NCI-H1436 treated with DMSO at 0.1 percent for 48 hours (cell line): Measurements from ENCODE around the gene PSEN1.

Experiments used
- DNase-seq: peaks from one replicate; lab custom pipeline; 2025; lab: John Stamatoyannopoulos, UW

Gene PSEN1

DNA sequence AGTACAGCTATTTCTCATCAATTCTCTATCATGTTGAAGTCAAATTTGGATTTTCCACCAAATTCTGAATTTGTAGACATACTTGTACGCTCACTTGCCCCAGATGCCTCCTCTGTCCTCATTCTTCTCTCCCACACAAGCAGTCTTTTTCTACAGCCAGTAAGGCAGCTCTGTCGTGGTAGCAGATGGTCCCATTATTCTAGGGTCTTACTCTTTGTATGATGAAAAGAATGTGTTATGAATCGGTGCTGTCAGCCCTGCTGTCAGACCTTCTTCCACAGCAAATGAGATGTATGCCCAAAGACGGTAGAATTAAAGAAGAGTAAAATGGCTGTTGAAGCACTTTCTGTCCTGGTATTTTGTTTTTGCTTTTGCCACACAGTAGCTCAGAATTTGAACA is 83.8 kb downstream of the PSEN1 start:
- no peak for DNase-seq

DNA sequence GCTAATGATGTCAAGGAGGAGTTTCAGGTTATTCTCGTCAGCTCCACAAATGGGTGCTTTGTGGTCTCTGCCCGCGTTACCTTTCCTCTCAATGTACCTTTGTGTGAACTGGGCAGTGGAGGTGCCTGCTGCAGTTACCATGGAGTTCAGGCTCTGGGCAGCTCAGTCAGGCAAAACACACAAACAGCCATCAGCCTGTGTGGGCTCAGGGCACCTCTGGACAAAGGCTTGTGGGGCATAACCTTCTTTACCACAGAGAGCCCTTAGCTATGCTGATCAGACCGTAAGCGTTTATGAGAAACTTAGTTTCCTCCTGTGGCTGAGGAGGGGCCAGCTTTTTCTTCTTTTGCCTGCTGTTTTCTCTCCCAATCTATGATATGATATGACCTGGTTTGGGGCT is 84.3 kb downstream of the PSEN1 start:
- no peak for DNase-seq

DNA sequence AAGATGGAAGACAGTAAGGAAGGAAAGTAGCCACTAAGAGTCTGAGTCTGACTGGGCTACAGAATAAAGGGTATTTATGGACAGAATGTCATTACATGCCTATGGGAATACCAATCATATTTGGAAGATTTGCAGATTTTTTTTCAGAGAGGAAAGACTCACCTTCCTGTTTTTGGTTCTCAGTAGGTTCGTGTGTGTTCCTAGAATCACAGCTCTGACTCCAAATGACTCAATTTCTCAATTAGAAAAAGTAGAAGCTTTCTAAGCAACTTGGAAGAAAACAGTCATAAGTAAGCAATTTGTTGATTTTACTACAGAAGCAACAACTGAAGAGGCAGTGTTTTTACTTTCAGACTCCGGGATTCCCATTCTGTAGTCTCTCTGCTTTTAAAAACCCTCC is 85.6 kb downstream of the PSEN1 start:
- no peak for DNase-seq

DNA sequence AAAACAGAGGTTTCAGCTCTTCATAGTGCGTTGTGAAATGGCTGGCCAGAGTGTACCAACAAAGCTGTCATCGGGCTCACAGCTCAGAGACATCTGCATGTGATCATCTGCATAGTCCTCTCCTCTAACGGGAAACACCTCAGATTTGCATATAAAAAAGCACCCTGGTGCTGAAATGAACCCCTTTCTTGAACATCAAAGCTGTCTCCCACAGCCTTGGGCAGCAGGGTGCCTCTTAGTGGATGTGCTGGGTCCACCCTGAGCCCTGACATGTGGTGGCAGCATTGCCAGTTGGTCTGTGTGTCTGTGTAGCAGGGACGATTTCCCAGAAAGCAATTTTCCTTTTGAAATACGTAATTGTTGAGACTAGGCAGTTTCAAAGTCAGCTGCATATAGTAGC is 86.7 kb downstream of the PSEN1 start:
- no peak for DNase-seq

DNA sequence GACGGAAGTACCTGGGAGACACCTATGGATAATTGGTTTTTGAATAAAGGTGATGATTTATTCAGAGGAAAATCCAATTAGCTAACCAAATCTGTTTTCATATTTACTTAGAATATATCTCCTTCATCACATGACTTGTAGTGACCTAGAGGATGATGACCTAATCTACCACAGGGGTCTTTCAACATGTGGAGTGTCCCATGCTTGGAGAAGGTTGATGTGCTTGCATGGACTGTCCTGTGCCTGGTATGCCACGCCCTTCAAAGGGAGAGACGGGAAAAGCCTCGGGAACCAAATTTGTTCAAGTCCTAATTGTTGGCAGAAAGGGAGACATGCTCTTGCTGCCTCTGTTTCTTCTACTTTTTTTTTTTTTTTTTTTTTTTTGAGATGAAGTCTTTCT is 89.2 kb downstream of the PSEN1 start:
- DNase-seq: no peak

DNA sequence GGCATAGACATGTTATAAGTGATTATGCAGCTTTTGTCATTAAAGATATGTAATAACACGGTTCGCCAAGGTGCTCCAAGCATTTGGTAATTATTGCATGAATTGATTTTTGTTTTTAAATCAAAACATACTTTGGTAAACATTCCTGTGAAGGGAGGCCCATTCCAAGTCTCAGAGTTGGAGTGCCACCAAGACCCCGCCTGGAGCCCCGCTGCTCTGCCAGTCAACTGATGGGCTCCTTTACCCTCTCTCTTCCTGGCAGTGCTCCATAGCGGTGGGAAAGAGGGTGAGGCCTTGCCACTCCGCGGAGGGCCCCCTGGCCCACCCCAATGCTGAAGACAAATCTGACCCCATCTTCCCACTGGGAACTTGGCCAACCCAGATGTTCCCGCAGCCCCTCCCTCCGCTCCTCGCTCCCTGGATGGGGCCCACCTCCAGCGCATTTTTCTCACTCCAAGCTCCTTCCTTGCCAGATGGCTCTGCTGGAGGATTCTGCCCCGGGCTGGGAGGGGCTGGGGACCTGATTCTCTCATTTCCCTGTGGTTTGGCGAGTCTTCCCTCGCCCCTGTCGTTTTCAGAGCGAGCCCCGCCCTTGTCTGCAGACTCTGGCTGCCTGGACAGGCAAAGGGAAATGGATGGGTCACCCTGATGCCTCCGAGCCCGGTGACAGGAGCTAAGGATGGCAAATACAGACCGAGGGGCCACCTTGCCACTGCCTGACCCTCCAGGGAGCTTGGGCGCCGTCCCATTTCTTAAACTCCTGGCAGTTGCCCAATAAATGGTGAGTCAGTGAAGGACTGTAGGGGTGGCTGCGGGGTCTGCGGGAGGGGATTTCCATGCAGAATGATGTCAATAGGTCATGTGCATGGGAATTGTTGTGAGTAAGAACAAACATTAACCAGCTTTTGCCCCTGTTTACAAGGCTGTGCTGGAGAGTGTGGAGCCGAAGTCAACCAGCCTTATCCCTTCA is 91.8 kb downstream of the PSEN1 start:
- no peak for DNase-seq

DNA sequence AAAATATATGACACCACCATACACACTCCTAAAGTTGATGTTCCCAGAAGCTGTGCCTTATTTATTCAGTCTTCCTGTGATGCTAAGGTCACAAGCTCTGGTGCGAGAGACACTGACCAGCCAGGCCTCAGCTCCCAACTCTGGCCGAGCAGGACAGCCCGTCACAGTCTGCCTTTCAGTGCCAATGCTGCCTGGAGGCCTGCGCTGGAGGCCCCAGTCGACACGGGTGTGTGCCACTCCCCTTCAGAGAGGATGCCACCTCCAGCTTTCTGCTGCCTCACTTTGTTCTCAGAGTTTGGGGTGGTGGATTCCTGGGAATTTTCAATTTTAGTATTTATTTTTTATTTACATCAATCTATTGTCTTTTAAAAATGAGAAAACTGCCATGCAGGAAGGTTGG is 93.7 kb downstream of the PSEN1 start:
- DNase-seq: no peak

DNA sequence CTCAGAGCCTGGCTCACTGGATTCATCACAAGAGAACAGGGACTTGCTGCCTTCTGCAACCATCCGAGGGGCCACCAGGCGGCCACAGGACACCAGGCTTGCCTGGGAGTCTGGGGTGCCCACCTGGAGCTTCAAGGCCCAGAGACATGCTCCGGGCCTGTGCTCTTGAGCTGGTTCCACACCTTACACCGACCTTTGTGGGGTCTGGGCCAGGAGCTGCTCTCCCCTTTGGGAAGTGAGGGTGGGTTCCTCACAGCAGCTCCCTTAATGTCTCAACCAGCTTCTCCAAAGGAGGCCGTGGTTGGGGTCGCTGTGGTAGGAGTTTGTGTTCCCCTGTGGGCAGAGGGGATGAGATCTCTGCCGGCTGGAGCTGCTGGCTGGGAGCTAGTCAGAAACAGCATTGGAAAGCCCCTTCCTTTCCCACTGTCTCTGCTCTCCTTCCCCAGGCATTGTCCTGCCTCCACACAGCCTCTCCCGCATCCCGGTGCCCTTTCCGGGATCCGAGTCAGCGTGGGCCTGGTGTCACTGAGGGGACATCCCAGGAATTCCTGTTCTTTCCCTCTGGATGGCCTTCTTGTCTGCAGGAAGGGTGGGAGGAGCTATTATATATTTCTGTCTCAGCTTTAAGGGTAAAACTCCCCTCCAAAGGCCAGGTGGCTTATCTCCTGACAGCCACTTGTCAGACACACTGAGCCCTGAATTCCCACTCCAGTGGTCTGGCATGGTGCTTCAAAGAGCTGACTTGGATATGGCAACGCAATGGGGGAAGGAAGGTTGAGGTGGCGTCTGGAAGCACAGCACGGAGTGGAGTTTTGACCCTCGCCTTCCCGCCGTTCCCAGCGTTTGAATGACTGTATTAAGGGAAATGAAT is 95.9 kb downstream of the PSEN1 start:
- DNase-seq: no peak

DNA sequence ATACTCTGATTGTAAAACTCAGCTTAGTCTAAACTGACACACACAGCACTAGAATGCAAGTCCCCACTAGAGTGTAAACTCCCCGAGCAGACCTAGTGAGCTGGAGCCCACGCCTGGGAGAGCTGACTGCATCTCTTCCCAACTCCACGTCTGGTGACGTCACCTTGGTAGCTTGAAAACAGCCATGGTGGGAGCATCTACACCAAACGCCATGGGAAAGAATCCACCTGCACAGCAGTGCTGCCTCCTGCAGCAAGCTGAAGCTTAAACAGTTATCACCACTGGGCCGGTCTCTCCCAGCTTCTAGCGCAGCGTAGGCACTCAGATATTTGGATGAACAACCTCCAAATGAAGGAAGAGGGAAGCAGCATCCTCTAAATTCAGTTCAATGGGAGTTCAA is 96.7 kb downstream of the PSEN1 start:
- DNase-seq: no peak

DNA sequence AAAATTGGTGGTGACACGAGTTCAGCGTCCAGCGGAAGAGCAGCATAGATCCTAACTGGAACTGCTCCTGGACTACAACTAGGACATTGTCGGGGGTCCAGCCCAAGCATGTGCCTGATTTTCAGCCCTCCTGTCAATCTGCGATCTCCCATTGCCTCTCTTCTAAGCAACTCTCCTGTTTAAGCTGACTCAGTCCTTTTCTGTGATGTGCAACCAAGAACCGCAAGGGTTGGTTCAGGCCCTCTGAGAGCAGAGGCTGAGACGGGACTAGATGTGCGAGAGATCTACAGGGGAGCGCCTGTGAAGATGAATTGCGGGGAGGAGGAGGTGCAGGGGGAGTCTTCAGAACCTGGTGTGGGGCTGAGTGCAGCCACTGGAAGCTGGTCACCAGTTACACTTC is 97.3 kb downstream of the PSEN1 start:
- no peak for DNase-seq

DNA sequence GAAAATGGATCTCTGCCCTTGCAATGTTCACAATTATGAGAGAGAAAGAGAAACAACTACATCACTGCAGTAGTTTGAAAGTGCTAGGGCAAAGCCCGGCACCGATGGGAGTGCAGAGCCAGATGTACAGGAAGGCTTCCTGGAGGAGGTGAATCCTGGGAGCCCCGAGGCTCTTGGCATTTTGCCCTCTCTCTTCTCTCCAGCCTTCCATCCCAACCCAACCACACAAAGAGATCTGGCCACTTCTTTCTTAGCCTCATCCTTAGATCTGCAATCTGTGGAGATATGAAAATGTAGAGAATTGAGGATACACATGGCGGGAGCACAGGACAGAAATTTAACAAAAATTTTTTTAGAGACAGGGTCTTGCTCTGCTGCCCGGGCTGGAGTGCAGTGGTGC is 97.7 kb downstream of the PSEN1 start:
- no peak for DNase-seq

DNA sequence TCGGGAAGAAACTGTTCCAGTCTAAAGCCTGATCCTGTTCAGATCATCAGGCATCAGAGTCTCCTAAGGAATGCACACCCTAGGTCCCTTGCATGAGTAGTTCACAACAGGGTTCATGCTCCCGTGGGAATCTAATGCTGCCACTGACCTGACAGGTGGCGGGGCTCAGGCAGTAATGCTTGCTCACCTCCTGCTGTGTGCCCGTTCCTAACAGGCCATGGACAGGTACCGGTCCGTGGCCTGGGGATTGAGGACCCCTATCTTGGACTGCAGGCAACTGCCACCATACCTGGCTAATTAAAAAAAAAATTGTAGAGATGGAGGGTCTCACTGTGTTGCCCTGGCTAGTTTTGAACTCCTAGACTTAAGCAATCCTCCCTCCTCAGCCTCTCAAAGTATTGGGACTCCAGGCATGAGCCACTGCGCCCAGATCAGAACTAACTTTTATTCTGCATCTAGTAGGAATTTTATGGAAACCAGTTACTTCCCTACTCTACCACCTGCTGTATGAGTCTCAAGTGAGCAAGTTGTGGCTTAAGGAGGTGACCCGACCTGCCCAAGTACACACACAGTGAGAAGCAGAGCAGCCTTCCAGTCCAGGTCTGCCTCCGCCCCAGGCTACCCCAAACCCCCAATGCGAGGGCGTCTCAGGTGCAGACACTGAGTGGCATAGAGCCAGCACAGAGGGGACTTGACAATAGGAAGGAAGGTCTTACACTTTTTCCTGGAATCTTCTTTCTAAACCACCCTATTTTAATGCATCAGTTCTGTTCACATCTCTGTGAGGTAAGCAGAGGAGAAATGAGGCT is 98.5 kb downstream of the PSEN1 start:
- DNase-seq: no peak

DNA sequence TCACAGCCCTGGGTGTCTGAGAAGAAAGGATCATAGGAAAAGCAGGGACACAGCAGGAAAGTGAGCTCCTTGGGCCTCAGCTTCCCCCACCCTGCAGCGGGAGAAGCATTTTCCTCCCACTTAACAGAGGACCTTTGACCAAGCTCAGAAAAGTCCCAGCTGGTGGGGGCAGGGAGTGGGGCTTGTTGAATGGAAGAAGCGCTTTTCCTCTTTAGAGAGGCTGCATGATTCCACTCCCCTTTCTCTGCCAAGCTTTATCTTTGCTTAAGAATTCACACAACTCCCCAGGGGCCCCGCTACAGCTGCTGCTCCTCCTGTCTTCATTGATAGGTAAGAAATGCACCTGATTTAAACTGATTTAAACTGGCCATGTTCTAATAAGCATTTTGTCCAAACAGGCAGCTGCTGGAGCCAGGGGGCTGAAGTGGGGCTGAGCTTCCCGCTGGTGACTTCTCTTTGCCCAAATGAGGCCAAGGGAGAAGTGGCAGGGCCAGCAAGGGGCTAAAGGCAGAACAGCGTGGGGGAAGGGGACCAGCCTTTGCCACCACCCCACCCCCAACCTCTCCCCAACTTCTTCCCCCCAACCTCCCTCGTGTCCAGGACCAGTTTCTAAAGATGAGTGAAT is 99.3 kb downstream of the PSEN1 start:
- no peak for DNase-seq

DNA sequence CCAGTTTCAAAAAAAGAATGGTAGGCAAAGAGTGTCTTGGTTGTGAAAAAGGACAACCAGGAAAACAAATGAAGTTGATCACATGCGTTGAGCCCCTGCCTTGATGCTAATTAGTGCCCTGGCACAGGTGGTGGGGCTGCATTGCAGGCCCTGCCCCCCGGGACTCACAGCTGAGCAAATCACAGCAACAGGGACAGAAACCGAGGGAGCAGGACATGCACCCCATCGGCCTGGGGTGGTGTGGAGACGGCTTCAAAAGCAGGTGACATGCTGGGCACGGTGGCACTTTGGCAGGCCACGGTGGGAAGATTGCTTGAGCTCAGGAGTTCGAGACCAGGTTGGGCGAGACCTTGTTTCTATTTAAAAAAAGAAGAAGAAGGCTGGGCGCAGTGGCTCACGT is 99.8 kb downstream of the PSEN1 start:
- no peak for DNase-seq

DNA sequence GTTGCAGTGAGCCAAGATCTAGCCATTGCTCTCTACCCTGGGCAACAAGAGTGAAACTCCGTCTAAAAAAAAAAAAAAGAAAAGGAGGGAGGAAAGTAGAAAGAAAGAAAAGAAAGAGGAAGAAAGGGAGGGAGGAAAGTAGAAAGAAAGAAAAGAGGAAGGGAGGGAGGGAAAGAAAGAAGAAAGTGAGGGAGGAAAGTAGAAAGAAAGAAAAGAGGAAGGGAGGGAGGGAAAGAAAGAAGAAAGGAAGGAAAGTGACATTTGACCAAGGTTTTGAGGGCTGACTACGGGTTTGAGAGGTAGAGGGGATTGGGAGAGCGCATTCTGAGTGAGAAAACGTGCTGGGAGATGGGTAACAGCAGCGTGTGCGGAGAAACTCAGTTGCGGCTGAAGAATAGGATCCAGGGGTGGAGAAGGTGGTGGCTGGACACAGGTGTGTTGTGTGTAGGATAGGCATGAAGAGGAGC is 100.5 kb downstream of the PSEN1 start:
- no peak for DNase-seq

DNA sequence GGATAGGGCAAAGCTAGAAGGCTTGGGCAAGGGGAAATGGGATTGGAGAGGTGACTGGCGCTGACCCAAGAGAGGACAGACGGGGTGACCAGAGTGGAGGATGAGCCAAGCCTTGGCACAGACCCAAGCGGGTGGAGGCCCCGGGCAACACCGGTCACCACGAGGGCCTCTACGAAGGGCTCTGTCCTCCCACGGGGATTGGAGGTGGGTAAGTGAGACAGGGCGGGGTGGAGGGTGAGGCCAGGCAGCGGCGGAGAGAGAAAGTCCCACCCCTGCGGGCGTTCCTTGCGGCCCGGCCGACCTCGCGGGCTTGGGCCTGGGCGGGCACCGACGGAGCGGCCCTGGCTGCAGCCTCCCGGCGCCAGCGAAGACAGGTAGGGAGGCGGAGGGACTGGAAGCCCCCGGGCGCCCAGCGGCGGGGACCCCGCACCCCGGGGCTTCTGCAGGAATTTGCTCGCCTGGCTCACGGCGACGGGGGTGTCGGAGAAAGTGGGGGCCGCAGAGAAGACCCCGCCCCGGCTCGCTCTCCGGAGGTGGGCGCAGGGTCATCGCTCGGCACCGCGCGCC is 101.0 kb downstream of the PSEN1 start, which contains the start of gene PAPLN:
PAPLN (plus strand) TSS at position 288 of the 567 bp plus-strand sequence. CDS start 2,273 bp downstream, outside the sequence.
- DNase-seq: no peak

DNA sequence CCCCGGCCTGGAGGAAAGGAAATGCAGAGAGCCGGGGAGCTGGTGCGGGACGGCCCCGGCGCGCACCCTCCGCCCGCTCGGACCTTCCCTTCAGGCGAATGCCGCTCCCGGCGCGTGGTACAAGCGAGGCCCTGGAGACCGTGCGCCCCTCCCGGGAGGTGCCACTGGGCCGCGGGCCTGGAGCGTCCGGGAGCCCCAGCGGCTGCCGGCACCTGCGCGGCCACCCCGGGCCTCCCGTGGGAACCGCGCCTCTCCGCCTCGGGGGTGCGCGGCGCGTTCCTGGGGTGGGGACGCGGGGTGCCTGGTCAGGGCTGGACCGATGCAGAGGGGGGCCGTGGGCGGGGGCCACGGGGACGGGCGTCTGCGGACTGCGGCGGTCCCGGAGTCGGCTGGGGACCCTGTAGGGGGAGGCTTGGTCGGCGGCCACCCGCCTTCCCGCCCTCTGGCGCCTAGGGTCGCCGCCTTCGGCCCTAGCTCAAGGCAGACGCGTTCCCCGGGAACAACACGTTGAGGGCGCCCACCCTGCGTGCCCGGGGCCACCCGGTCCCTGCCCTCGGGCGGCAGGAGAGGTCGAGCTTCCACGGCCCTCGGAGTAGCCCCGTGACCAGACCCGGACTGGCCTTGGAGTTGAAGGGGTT is 101.6 kb downstream of the PSEN1 start:
- no peak for DNase-seq

DNA sequence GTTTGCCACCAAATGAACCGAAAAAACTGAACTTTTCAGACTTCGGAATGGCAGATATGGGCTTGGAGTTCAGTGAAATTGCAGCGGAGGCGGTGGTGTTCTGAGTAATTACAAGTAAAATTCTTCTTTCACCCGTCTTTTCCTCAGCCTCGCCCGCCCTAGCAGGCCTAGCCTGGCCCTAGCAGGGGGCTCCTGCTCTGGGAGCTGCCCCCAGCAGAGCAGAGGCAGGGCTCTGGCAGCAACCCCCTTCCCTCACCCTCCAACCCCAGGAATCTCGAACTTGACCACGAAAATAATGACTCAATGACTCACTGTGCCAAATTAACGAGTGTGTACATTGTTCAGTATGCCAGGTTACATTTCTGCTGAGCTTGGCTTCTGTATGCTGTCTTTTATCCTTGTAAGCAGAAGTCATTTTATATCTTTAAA is 102.1 kb downstream of the PSEN1 start:
- DNase-seq: no peak

DNA sequence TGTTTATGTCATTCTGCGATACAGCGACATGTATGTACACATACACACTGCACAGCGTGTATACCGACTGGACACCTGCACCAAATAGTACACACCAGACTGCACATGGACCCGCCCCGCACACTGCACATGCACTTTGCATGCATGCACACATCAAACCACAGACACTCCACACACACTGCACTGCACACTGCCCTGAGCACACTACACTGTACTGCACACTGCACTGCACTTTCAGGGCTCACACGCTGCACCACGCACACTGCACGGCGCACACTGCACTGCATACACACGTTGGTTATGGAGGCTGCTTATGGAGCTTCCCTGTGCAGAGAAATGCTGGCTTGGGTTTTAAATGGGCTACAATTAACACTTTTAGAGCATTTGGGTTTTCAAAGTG is 102.6 kb downstream of the PSEN1 start:
- DNase-seq: no peak

DNA sequence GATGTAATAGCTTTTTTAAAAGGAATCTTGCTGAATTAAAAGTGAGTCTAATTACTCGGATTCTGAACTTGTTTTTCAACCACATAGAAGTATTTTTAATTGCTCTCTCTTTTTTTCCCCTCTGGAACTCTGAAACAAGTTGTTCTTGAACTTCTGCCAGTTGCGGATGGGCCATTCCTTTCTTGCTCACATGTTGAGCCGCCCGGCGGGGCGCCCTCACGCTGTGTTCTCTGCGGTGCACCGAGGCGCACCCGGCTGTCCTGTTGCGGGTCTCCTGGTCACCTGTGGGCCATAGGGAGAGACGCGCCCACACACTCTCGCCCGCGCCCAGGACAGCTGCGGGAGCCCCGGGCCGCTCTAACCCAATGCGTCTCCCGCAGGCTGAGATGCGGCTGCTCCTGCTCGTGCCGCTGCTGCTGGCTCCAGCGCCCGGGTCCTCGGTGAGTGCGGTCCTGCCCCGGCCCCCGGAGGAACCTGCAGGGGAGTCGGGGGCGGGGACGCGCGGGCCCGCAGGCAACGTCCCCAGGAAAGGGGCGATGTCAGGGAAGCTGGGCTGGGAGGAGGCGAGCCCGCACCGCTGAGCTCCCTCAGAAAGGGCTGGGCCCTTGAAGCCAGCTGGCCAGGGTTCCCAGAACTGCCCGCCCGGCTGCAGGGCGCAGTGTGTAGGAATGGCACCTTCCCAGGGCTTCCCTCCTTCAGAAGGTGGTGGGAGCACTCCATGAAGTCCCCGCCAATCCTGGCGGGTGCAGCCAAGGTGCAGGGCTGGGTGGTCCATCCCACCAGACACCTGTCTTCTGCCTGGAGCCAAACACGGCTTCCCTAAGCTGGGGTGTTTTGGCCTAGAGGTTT is 103.3 kb downstream of the PSEN1 start:
- DNase-seq: no peak
